Fibroblast of the aortic adventitia (primary cell): Measurements from ENCODE around the gene ODAD4. TPM values are rescaled to one million over a fixed set of nuclear protein-coding genes. Genes with fewer than 3 reads are reported as not detected.
A peak's percentile ranks its signal among the peaks of the same experiment; 100 is the strongest.
"Not testable (repeated sequence)": the region's sequence is repeated elsewhere in the genome, so short reads cannot be mapped to it uniquely, and the experiment has no call there.

Experiments
- DNase-seq: peaks from one replicate; pipeline ENCODE4 v3.0.0-alpha.2; 2010; ENCODE audit warnings: low read depth
- H3K4me3 ChIP-seq: 2 replicates; pipeline ENCODE4 v1.5.1; 2011; ENCODE audit warnings: low read depth, mild to moderate bottlenecking, control low read depth, low read length, moderate library complexity
- CTCF ChIP-seq: IDR thresholded peaks from 2 replicates; pipeline ENCODE4 v1.5.1; 2011; ENCODE audit warnings: mild to moderate bottlenecking, low read length, control low read depth, inconsistent platforms; ENCODE audit not compliant: insufficient read depth
- total RNA-seq: library from RNA; depleted of rRNA; stranded (reverse); fragments of >200 nt; gene quantifications from 2 replicates; pipeline ENCODE4 v1.2.3, GENCODE V29; 2012; ENCODE audit warnings: low replicate concordance

Gene ODAD4
- total RNA-seq, 1 donor = 1.2 TPM

GRCh38 chr17:41918314-41919164 lies 11.9 kb upstream of the ODAD4 start, which contains the start of gene ACLY:
Gene ACLY, minus strand, starts transcription at chr17:41918951. Its CDS starts 5,078 bp downstream, at chr17:41913873.
- peak; percentile 95 for DNase-seq
- H3K4me3 ChIP-seq = peak within 1 kb of the TSS; percentile 95
- no peak for TF ChIP-seq CTCF

GRCh38 chr17:41919165-41919817 lies 11.1 kb upstream of the ODAD4 start:
- no peak for DNase-seq
- H3K4me3 ChIP-seq = peak overlapping the region; percentile 54
- no peak for TF ChIP-seq CTCF

- DNase-seq = peak; percentile 53
- TF ChIP-seq CTCF = no peak
- H3K4me3 ChIP-seq = no peak overlapping the region
Measured at GRCh38 chr17:41919840-41920579, 10.4 kb upstream of the ODAD4 start.

GRCh38 chr17:41920580-41920955 lies 9.8 kb upstream of the ODAD4 start:
- TF ChIP-seq CTCF = no peak
- no peak overlapping the region for H3K4me3 ChIP-seq
- no peak for DNase-seq

- no peak overlapping the region for H3K4me3 ChIP-seq
- no peak for TF ChIP-seq CTCF
- DNase-seq = no peak
Measured at GRCh38 chr17:41925991-41926590, 4.3 kb upstream of the ODAD4 start.

- TF ChIP-seq CTCF = no peak
- H3K4me3 ChIP-seq = no peak overlapping the region
- DNase-seq = no peak
Measured at GRCh38 chr17:41928693-41929251, 1.6 kb upstream of the ODAD4 start.

- not testable (repeated sequence) for DNase-seq
- peak overlapping the region; percentile 74 for H3K4me3 ChIP-seq
Measured at GRCh38 chr17:41930833-41931156, 378 bp downstream of the ODAD4 start.

- H3K4me3 ChIP-seq, DNase-seq: not testable (repeated sequence)
Measured at GRCh38 chr17:41931715-41932114, 1.3 kb downstream of the ODAD4 start.
